Stimulated activated CD4-positive, alpha-beta T cell treated with anti-CD3 and anti-CD28 coated beads, Interleukin-1b, Interleukin-23, amount 100 ng/mL, for 24 hours (primary cell): Measurements from ENCODE around the gene CLINT1.
"Not testable (repeated sequence)": the region's sequence is repeated elsewhere in the genome, so short reads cannot be mapped to it uniquely, and the experiment has no call there.

Source experiments
- DNase-seq, 4 experiments: peaks; one replicate each; pipeline ENCODE4 v3.0.0-alpha.2; 2020; ENCODE audit warnings: low read depth in 4 of 4, low spot score in 1 of 4

The CLINT1 gene

GRCh38 chr5:157862183-157862851, 3.4 kb upstream of the CLINT1 start:
- no peak for DNase-seq

- DNase-seq, result no peak
These were observed 2.2 kb upstream of the CLINT1 start for GRCh38 chr5:157860898-157861890.

- DNase-seq, result no peak
These were observed 256 bp upstream of the CLINT1 start for GRCh38 chr5:157859227-157859575.

- DNase-seq, result no peak
These were observed 974 bp downstream of the CLINT1 start for GRCh38 chr5:157857816-157858526.

- no peak for DNase-seq
These were observed 3.4 kb downstream of the CLINT1 start for GRCh38 chr5:157855404-157855994.

GRCh38 chr5:157853365-157853764, 5.6 kb downstream of the CLINT1 start:
- DNase-seq, result not testable (repeated sequence)

GRCh38 chr5:157845914-157846598, 12.9 kb downstream of the CLINT1 start:
- DNase-seq, result no peak

- DNase-seq, result no peak
These were observed 16.2 kb downstream of the CLINT1 start for GRCh38 chr5:157842787-157843186.

GRCh38 chr5:157842185-157842584, 16.8 kb downstream of the CLINT1 start:
- no peak for DNase-seq

- no peak for DNase-seq
These were observed 19.7 kb downstream of the CLINT1 start for GRCh38 chr5:157839157-157839795.

GRCh38 chr5:157836121-157836753, 22.7 kb downstream of the CLINT1 start:
- no peak for DNase-seq

- DNase-seq, result no peak
These were observed 23.9 kb downstream of the CLINT1 start for GRCh38 chr5:157835041-157835440.

GRCh38 chr5:157828944-157829639, 29.9 kb downstream of the CLINT1 start:
- no peak for DNase-seq

GRCh38 chr5:157828105-157828943, 30.6 kb downstream of the CLINT1 start:
- no peak for DNase-seq

- no peak for DNase-seq
These were observed 31.5 kb downstream of the CLINT1 start for GRCh38 chr5:157827423-157827822.

GRCh38 chr5:157823655-157824054, 35.3 kb downstream of the CLINT1 start:
- no peak for DNase-seq

- DNase-seq, result no peak
These were observed 36.9 kb downstream of the CLINT1 start for GRCh38 chr5:157821822-157822622.
